PC-9 (cell line): ENCODE data around the gene CEP89.

Experiments used
- CTCF ChIP-seq: fragments of 200-600 bp; sonication (generic); conservative IDR thresholded peaks from 2 replicates; pipeline ENCODE4 v1.6.1; 2017; ENCODE audit warnings: mixed run types, antibody characterized with exemption, mild to moderate bottlenecking, moderate library complexity
- EZH2 ChIP-seq: fragments of 200-600 bp; sonication (generic); IDR thresholded peaks from 2 replicates; pipeline ENCODE4 v1.8.0; 2017; ENCODE audit warnings: antibody characterized with exemption, low read depth

DNA sequence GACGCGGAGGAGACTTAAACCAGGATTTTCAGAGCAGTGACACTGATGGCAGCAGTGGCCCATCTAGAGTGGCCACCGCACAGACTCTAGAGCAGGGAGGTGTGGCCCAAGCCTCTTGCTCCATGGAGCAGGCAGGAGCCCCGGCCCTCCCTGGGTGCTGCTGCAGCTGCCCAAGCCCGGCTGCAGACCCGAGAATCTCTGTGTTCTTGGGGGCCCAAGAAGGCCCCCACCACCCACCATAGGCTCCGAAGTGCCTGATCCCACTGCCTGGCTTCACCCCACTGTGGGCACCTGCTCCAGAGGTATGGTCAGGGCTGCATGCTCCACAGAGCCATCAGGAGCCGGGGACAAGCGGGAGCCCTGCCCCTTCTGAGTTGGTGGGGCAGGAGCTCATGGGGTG, 36.1 kb downstream of the CEP89 start:
- TF ChIP-seq EZH2: no peak
- TF ChIP-seq CTCF: no peak
